ENCODE data around the gene CD47.

- no peak for TF ChIP-seq POLR2AphosphoS5 (IDR thresholded peaks at IDR 0.05; ENCODE audit: low read depth, low read length)
- no peak for TF ChIP-seq CTCF (IDR thresholded peaks at IDR 0.05)
- no peak for TF ChIP-seq SIN3A (IDR thresholded peaks at IDR 0.05; ENCODE audit: borderline replicate concordance, insufficient read depth, low read depth, low read length)
Measured at GRCh38 chr3:108044699-108045098, 46.1 kb downstream of the CD47 start.

Data from Panc1 (cell line).